Fibroblast of lung (primary cell): ENCODE data around the gene CSNK1D. TPM values are rescaled to one million over a fixed set of nuclear protein-coding genes. Genes with fewer than 3 reads are reported as not detected.

Experiments used
- DNase-seq, 2 donors: peaks; one replicate each; pipeline versions ENCODE4 v3.0.0 to v3.0.0-alpha.2; 2010; ENCODE audit warnings: low read depth in 2 of 2
- H2AFZ ChIP-seq: 2 replicates; pipeline ENCODE4 v1.5.1; 2012; ENCODE audit warnings: low read length, control low read depth, inconsistent platforms
- H3K27ac ChIP-seq: 2 replicates; pipeline ENCODE4 v1.5.1; 2011; ENCODE audit warnings: low read length, control low read depth; ENCODE audit not compliant: insufficient read depth
- H3K27me3 ChIP-seq: 2 replicates; pipeline ENCODE4 v1.5.1; 2011; ENCODE audit warnings: mild to moderate bottlenecking, low read length; ENCODE audit not compliant: control insufficient read depth, insufficient read depth
- H3K36me3 ChIP-seq: 2 replicates; pipeline ENCODE4 v1.5.1; 2011; ENCODE audit warnings: low read length; ENCODE audit not compliant: control insufficient read depth, insufficient read depth
- H3K4me1 ChIP-seq: 2 replicates; pipeline ENCODE4 v1.5.1; 2011; ENCODE audit warnings: low read length; ENCODE audit not compliant: control insufficient read depth, insufficient read depth; ENCODE audit errors: extremely low read depth
- H3K4me2 ChIP-seq: 2 replicates; pipeline ENCODE4 v1.5.1; 2011; ENCODE audit warnings: low read length, control low read depth; ENCODE audit not compliant: insufficient read depth; ENCODE audit errors: extremely low read depth
- H3K4me3 ChIP-seq, 4 experiments: fragments of 200-600 bp in 1 of 4; sonication (generic) in 1 of 4; replicated peaks in 1 of 4; 2 replicates each; pipeline ENCODE4 v1.5.1; 2011 to 2016; ENCODE audit warnings: low read length in 4 of 4, low read depth in 3 of 4, mild to moderate bottlenecking in 3 of 4, control low read depth in 2 of 4, inconsistent platforms in 1 of 4, mixed read lengths in 1 of 4; ENCODE audit not compliant: insufficient read depth in 1 of 4; ENCODE audit errors: control extremely low read depth in 1 of 4
- H3K79me2 ChIP-seq: 2 replicates; pipeline ENCODE4 v1.5.1; 2012; ENCODE audit warnings: mild to moderate bottlenecking, low read length, inconsistent platforms; ENCODE audit not compliant: control insufficient read depth, insufficient read depth
- H3K9ac ChIP-seq: 2 replicates; pipeline ENCODE4 v1.5.1; 2011; ENCODE audit warnings: mild to moderate bottlenecking, low read length, control low read depth; ENCODE audit not compliant: insufficient read depth
- H3K9me3 ChIP-seq: 2 replicates; pipeline ENCODE4 v1.5.1; 2012; ENCODE audit warnings: low read depth, low read length; ENCODE audit not compliant: control insufficient read depth, insufficient read depth
- H4K20me1 ChIP-seq: 2 replicates; pipeline ENCODE4 v1.5.1; 2011; ENCODE audit warnings: low read length; ENCODE audit not compliant: control insufficient read depth, insufficient read depth; ENCODE audit errors: extremely low read depth
- EZH2 ChIP-seq: IDR thresholded peaks from 2 replicates; pipeline ENCODE4 v1.5.1; 2012; ENCODE audit warnings: low read length, control low read depth, mild to moderate bottlenecking; ENCODE audit errors: missing control alignments
- polyA plus RNA-seq, 2 donors: library from polyadenylated mRNA; depleted of rRNA in 1 of 2; stranded (reverse) in 1 of 2; unstranded in 1 of 2; fragments of >200 nt; gene quantifications; 2 replicates each; pipeline ENCODE4 v1.2.1, GENCODE V29; 2011 to 2012; ENCODE audit warnings: missing spikeins in 1 of 2
- total RNA-seq: library from RNA; depleted of rRNA; stranded (reverse); fragments of >200 nt; gene quantifications from 2 replicates; pipeline ENCODE4 v1.2.1, GENCODE V29; 2014
- TF ChIP-seq, protein P1 (sequence below), 2 donors: IDR thresholded peaks in 1 of 2; conservative IDR thresholded peaks in 1 of 2; 1 replicate in 1 of 2; 2 replicates in 1 of 2; pipeline ENCODE4 v1.5.1; 2011 to 2012; ENCODE audit warnings: low read length in 2 of 2, control low read depth in 1 of 2, inconsistent platforms in 1 of 2, low read depth in 1 of 2, mild to moderate bottlenecking in 1 of 2

Gene CSNK1D
- total and polyA plus RNA-seq, 2 donors (not counting 1 experiment from before 2014, with no cell fraction given), result 64.9 to 112 TPM

DNA sequence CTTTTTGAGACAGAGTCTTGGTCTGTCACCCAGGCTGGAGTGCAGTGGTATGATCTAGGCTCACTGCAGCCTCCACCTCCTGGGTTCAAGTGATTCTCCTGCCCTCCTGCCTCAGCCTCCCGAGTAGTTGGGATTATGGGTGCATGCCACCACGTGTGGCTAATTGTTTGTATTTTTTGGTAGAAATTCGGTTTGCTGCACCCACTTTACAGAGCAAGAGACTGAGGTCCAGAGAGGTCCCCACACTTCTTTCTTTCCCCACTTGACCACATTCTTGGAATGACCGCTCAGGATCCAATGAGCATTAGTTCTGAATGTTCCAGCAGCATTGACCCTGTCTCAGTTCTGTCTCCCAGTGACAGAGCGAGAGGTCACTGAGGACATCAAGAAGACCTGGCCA is 50.0 kb downstream of the CSNK1D start:
- Histone ChIP-seq H3K4me2 (no peak overlapping the region), H3K9me3 (no peaks in the 10 kb centered on the region), H3K79me2 (no peaks in the 10 kb centered on the region), H4K20me1 (no peaks in the 10 kb centered on the region), H3K27me3 (no peaks in the 10 kb centered on the region), H3K36me3 (no peaks in the 10 kb centered on the region), H3K4me3 (no peak overlapping the region), H3K4me1 (no peaks in the 10 kb centered on the region), H2AFZ (no peak overlapping the region), H3K27ac (no peak overlapping the region), H3K9ac (no peak overlapping the region)
- no peak for TF ChIP-seq EZH2
- TF ChIP-seq, protein P1, sequence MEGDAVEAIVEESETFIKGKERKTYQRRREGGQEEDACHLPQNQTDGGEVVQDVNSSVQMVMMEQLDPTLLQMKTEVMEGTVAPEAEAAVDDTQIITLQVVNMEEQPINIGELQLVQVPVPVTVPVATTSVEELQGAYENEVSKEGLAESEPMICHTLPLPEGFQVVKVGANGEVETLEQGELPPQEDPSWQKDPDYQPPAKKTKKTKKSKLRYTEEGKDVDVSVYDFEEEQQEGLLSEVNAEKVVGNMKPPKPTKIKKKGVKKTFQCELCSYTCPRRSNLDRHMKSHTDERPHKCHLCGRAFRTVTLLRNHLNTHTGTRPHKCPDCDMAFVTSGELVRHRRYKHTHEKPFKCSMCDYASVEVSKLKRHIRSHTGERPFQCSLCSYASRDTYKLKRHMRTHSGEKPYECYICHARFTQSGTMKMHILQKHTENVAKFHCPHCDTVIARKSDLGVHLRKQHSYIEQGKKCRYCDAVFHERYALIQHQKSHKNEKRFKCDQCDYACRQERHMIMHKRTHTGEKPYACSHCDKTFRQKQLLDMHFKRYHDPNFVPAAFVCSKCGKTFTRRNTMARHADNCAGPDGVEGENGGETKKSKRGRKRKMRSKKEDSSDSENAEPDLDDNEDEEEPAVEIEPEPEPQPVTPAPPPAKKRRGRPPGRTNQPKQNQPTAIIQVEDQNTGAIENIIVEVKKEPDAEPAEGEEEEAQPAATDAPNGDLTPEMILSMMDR (conservative IDR thresholded peaks at IDR 0.05 in 1 of 2, IDR thresholded peaks at IDR 0.05 in 1 of 2; ENCODE audit: low read depth in 1 of 2, low read length in 2 of 2), result no peak
- no peak for DNase-seq

GRCh38 chr17:82222816-82223215 is 50.7 kb downstream of the CSNK1D start:
- Histone ChIP-seq H3K9ac (no peak overlapping the region), H3K4me2 (no peak overlapping the region), H2AFZ (no peak overlapping the region), H3K79me2 (no peaks in the 10 kb centered on the region), H3K36me3 (no peaks in the 10 kb centered on the region), H3K4me1 (peaks cover 2% of the 10 kb centered on the region), H4K20me1 (no peaks in the 10 kb centered on the region), H3K27me3 (no peaks in the 10 kb centered on the region), H3K27ac (no peak overlapping the region), H3K9me3 (no peaks in the 10 kb centered on the region), H3K4me3 (no peak overlapping the region)
- DNase-seq, result peak in 1 of 2 donors; percentile 23
- TF ChIP-seq EZH2, result no peak
- TF ChIP-seq, protein P1 (conservative IDR thresholded peaks at IDR 0.05 in 1 of 2, IDR thresholded peaks at IDR 0.05 in 1 of 2; ENCODE audit: low read depth in 1 of 2, low read length in 2 of 2), result no peak

DNA sequence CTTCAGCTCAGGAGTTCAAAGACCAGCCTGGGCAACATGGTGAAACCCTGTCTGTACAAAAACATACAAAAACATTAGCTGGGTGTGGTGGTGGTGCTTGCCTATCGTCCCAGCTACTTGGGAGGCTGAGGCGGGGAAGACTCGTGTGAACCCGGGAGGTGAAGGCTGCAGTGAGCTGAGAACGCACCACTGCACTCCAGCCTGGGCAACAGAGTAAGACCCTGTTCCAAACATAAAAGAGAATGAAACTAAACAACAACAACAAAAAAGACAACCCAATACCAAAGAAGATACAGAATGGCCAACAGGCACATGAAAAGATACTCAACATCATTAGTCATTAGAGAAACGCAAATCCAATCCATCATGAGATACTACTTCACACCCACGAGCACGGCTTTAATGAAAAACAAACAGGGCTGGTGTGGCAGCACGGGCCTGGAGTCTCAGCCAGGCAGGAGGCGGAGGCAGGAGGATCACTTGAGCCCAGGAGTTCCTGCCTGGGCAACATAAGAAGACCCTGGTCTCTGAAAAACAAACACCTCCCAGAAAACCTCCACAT is 52.1 kb downstream of the CSNK1D start:
- H3K4me1 ChIP-seq, result peaks cover 15% of the 10 kb centered on the region
- no peaks in the 10 kb centered on the region for H3K79me2 ChIP-seq
- no peak overlapping the region for H3K4me2 ChIP-seq
- no peak overlapping the region for H2AFZ ChIP-seq
- DNase-seq, result no peak
- no peaks in the 10 kb centered on the region for H3K36me3 ChIP-seq
- H3K4me3 ChIP-seq, result no peak overlapping the region
- H3K9me3 ChIP-seq, result no peaks in the 10 kb centered on the region
- no peak overlapping the region for H3K9ac ChIP-seq
- H4K20me1 ChIP-seq, result no peaks in the 10 kb centered on the region
- no peaks in the 10 kb centered on the region for H3K27me3 ChIP-seq
- no peak overlapping the region for H3K27ac ChIP-seq
- no peak for TF ChIP-seq EZH2
- TF ChIP-seq, protein P1 (conservative IDR thresholded peaks at IDR 0.05 in 1 of 2, IDR thresholded peaks at IDR 0.05 in 1 of 2; ENCODE audit: low read depth in 1 of 2, low read length in 2 of 2), result no peak
